ENCODE data around the gene VWCE. TPM values are rescaled to one million over a fixed set of nuclear protein-coding genes. Genes with fewer than 3 reads are reported as not detected.

VWCE gene
- total and polyA plus RNA-seq, 9 of the 15 experiments (the other 6 are each of a cell fraction or from before 2014, with no cell fraction given): 0.06 to 1.6 (median 0.63) TPM; not detected in 1

- TF ChIP-seq CREB3L1 (IDR thresholded peaks at IDR 0.05; ENCODE audit: borderline replicate concordance, low read depth) (no peak), NFE2L1 (tag; IDR thresholded peaks at IDR 0.05; ENCODE audit: borderline replicate concordance, low read depth) (no peak), HNRNPH1 (optimal IDR thresholded peaks at IDR 0.05; ENCODE audit: low read depth, low read length) (no peak), XRCC4 (IDR thresholded peaks at IDR 0.05; ENCODE audit: extremely low read depth, insufficient read depth, insufficient read length) (no peak), ATF3 (IDR thresholded peaks at IDR 0.05) (no peak), ATF3 (CRISPR knock-in tag; conservative IDR thresholded peaks at IDR 0.05) (no peak), ZNF639 (CRISPR knock-in tag; conservative IDR thresholded peaks at IDR 0.05 in 1 of 2, IDR thresholded peaks at IDR 0.05 in 1 of 2) (no peak), ZNF253 (CRISPR knock-in tag; conservative IDR thresholded peaks at IDR 0.05) (no peak), TAF1 (IDR thresholded peaks at IDR 0.05; ENCODE audit: control insufficient read depth, extremely low read depth, insufficient read depth, low read length, severe bottlenecking) (no peak), HNRNPUL1 (IDR thresholded peaks at IDR 0.05; ENCODE audit: low read length) (no peak), ZBTB33 (CRISPR knock-in tag; IDR thresholded peaks at IDR 0.05) (no peak), USF2 (CRISPR knock-in tag; IDR thresholded peaks at IDR 0.05) (no peak), MCM7 (IDR thresholded peaks at IDR 0.05) (no peak), FOXO4 (CRISPR knock-in tag; IDR thresholded peaks at IDR 0.05) (no peak), KLF16 (IDR thresholded peaks at IDR 0.05) (peak; percentile 46; the same call in 1 of the 2 replicates)
Measured at GRCh38 chr11:61336171-61336935, 41.2 kb upstream of the VWCE start (continued).
